MM.1S (cell line): ENCODE results near the gene SCAF4.

ENCODE experiments used
- EZH2 ChIP-seq: fragments of 300-600 bp; sonication (generic); optimal IDR thresholded peaks from 2 replicates; pipeline ENCODE3; 2017; ENCODE audit warnings: low read depth, mild to moderate bottlenecking, antibody characterized with exemption, low read length, mixed read lengths
- EZH2phosphoT487 ChIP-seq: fragments of 300-600 bp; sonication (generic); IDR thresholded peaks from 2 replicates; pipeline ENCODE4 v1.6.1; 2018; ENCODE audit warnings: antibody characterized with exemption, low read length
- TF ChIP-seq, protein P1 (sequence below): fragments of 300-600 bp; sonication (generic); IDR thresholded peaks from 2 replicates; pipeline ENCODE4 v1.5.1; 2016; ENCODE audit warnings: antibody characterized with exemption, low read length, mixed read lengths

GRCh38 chr21:31708541-31708940 is 23.4 kb downstream of the SCAF4 start:
- TF ChIP-seq, protein P1, sequence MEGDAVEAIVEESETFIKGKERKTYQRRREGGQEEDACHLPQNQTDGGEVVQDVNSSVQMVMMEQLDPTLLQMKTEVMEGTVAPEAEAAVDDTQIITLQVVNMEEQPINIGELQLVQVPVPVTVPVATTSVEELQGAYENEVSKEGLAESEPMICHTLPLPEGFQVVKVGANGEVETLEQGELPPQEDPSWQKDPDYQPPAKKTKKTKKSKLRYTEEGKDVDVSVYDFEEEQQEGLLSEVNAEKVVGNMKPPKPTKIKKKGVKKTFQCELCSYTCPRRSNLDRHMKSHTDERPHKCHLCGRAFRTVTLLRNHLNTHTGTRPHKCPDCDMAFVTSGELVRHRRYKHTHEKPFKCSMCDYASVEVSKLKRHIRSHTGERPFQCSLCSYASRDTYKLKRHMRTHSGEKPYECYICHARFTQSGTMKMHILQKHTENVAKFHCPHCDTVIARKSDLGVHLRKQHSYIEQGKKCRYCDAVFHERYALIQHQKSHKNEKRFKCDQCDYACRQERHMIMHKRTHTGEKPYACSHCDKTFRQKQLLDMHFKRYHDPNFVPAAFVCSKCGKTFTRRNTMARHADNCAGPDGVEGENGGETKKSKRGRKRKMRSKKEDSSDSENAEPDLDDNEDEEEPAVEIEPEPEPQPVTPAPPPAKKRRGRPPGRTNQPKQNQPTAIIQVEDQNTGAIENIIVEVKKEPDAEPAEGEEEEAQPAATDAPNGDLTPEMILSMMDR: no peak
- TF ChIP-seq EZH2phosphoT487 (no peak), EZH2 (no peak)
